ENCODE measurements around the gene GH1.
"Not testable (repeated sequence)": the region's sequence is repeated elsewhere in the genome, so short reads cannot be mapped to it uniquely, and the experiment has no call there.

DNA sequence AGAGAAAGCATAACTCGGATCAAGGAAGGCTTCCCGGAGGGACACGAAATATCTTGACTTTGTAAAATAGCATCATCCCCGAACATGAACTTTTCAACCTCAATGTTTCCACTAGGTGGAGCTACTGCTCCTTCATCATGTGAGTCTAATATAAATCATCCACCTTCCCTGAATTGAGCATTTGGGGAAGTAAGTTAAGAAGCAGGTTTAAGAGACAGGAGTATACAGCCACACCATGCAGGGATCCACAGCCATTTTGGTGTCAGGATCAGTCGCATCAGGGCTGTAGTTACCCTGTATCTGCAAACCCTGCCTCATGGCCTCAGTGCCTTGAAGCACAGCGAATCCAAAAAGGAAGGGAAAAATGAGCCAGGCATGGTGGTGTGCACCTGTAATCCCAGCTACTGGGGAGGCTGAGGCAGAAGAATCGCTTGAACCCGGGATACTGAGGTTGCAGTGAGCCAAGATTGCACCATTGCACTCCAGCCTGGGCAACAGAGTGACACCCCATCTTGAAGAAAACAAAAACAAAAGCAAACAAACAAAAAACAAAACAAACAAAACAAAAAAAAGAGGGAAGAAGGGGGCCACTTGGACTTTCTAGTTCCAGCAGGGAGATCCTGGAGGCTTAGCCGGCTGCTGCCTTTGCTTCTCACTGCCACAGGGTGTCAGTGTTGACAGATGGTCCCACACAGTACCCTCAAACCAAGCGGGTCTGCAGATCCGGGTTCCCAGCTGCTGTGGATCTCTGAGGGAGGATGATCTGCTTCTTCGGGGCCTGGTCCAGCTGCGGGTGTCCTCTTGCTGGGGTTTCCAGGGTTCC is 29.4 kb downstream of the GH1 start:
- TF ChIP-seq RAD51 (IDR thresholded peaks at IDR 0.05; ENCODE audit: borderline replicate concordance); TBL1XR1 (IDR thresholded peaks at IDR 0.05; ENCODE audit: borderline replicate concordance, low read length, partially characterized antibody): not testable (repeated sequence)

Measured in HepG2 (cell line).